A673 (cell line): ENCODE measurements around the gene PNRC1. TPM values are rescaled to one million over a fixed set of nuclear protein-coding genes. Genes with fewer than 3 reads are reported as not detected.

Experiments
- BruUV-seq: library from RNA; stranded (reverse); fragments of 400-500 nt; replicated peaks from 2 replicates; lab custom pipeline; 2021; lab: Mats Ljungman, UMichigan
- CTCF ChIA-PET: fragments of 300-600 bp; sonication (Branson Sonifier 250); formaldehyde crosslinking; loops from one replicate; lab custom pipeline; 2022; ENCODE audit warnings: antibody characterized with exemption; lab: Charles Lee
- POLR2A ChIA-PET: fragments of 300-600 bp; sonication (Branson Sonifier 250); formaldehyde crosslinking; loops from one replicate; lab custom pipeline; 2022; ENCODE audit warnings: antibody characterized with exemption; ENCODE audit not compliant: low non-redundant PET; lab: Charles Lee
- DNase-seq: peaks from one replicate; pipeline ENCODE4 v3.0.0-alpha.2; 2015; ENCODE audit warnings: low spot score
- H3K27ac ChIP-seq: fragments of 200-600 bp; sonication (generic); 2 replicates; pipeline ENCODE4 v1.5.1; 2016; ENCODE audit warnings: mixed run types, low read depth, mild to moderate bottlenecking, mixed read lengths, antibody characterized with exemption, low read length; ENCODE audit not compliant: poor library complexity, severe bottlenecking
- H3K27me3 ChIP-seq: fragments of 200-600 bp; sonication (generic); replicated peaks from 2 replicates; pipeline ENCODE4 v1.6.1; 2017; ENCODE audit warnings: mixed run types, low read depth, mild to moderate bottlenecking, mixed read lengths, antibody characterized with exemption, low read length; ENCODE audit not compliant: insufficient read depth, poor library complexity
- H3K36me3 ChIP-seq: fragments of 200-600 bp; sonication (generic); 2 replicates; pipeline ENCODE4 v1.6.1; 2016; ENCODE audit warnings: mixed run types, mild to moderate bottlenecking, mixed read lengths, antibody characterized with exemption, low read length; ENCODE audit not compliant: insufficient read depth, poor library complexity, severe bottlenecking
- H3K4me1 ChIP-seq: fragments of 200-600 bp; sonication (generic); 2 replicates; pipeline ENCODE4 v1.6.1; 2017; ENCODE audit warnings: mixed run types, mild to moderate bottlenecking, mixed read lengths, antibody characterized with exemption, low read length; ENCODE audit not compliant: insufficient read depth, poor library complexity, severe bottlenecking
- H3K4me3 ChIP-seq: fragments of 200-600 bp; sonication (generic); 2 replicates; pipeline ENCODE4 v1.5.1; 2016; ENCODE audit warnings: low read depth, mixed run types, mild to moderate bottlenecking, mixed read lengths, low read length; ENCODE audit not compliant: poor library complexity, severe bottlenecking
- H3K9me3 ChIP-seq: fragments of 200-600 bp; sonication (generic); 2 replicates; pipeline ENCODE4 v1.6.1; 2016; ENCODE audit warnings: mixed run types, low read depth, mild to moderate bottlenecking, mixed read lengths, antibody characterized with exemption, low read length; ENCODE audit not compliant: poor library complexity, severe bottlenecking
- EZH2 ChIP-seq: fragments of 200-600 bp; sonication (generic); IDR thresholded peaks from 2 replicates; pipeline ENCODE4 v1.6.1; 2017; ENCODE audit warnings: borderline replicate concordance, low read depth, mild to moderate bottlenecking, mixed read lengths, antibody characterized with exemption, low read length; ENCODE audit not compliant: poor library complexity, severe bottlenecking
- intact Hi-C: fragments of 100-400 bp; cut with micrococcal nuclease; formaldehyde crosslinking; loops from one replicate; pipeline ENCODE4 v1.10.0; 2022; ENCODE audit not compliant: unreplicated experiment
- total RNA-seq: library from RNA; stranded (reverse); gene quantifications from 2 replicates; pipeline ENCODE4 v1.2.3, GENCODE V29; 2021
- TF ChIP-seq, protein P1 (sequence below): fragments of 300-800, 200-600 bp; sonication (generic); conservative IDR thresholded peaks from 2 replicates; pipeline ENCODE4 v1.5.1; 2017; ENCODE audit warnings: low read depth, mild to moderate bottlenecking, antibody characterized with exemption, low read length, moderate library complexity, mixed read lengths

Gene PNRC1
- total RNA-seq, 1 experiment from 2014 or later, result 26.4 TPM

DNA sequence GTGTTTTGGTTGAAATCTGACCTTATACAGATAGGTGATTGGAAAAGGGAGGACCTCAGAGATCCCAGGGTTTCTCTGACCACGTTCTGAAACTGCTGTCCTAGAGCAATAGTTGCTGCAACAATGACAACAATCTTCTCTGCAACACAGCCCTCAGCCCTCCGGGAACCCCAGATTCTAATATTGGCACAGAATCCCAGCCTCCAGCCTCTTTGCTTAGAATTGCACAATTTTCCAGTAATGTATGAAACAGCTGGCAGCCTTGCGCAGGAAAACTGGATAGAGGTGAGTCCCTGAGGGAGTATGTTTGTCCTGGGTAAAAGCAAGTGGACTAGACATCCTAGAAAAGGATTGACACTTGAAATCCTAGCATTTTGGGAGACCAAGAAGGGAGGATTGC is 30.4 kb upstream of the PNRC1 start:
- CTCF ChIA-PET, result interaction anchor here (0.6 kb wide), 1 partner anchor 29 kb away, joined by 4 read pairs; no protein-coding TSS in a partner anchor
- DNase-seq, result no peak
- intact Hi-C loops, result no loop called here
- H3K27me3 ChIP-seq, result no peaks in the 10 kb centered on the region
- BruUV-seq, result no TSS peak
- no peaks in the 10 kb centered on the region for H3K4me1 ChIP-seq
- H3K36me3 ChIP-seq, result no peaks in the 10 kb centered on the region
- POLR2A ChIA-PET, result no interaction called here
- H3K27ac ChIP-seq, result no peak overlapping the region
- TF ChIP-seq EZH2, result no peak
- TF ChIP-seq, protein P1, sequence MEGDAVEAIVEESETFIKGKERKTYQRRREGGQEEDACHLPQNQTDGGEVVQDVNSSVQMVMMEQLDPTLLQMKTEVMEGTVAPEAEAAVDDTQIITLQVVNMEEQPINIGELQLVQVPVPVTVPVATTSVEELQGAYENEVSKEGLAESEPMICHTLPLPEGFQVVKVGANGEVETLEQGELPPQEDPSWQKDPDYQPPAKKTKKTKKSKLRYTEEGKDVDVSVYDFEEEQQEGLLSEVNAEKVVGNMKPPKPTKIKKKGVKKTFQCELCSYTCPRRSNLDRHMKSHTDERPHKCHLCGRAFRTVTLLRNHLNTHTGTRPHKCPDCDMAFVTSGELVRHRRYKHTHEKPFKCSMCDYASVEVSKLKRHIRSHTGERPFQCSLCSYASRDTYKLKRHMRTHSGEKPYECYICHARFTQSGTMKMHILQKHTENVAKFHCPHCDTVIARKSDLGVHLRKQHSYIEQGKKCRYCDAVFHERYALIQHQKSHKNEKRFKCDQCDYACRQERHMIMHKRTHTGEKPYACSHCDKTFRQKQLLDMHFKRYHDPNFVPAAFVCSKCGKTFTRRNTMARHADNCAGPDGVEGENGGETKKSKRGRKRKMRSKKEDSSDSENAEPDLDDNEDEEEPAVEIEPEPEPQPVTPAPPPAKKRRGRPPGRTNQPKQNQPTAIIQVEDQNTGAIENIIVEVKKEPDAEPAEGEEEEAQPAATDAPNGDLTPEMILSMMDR, result no peak
- no peaks in the 10 kb centered on the region for H3K9me3 ChIP-seq
- H3K4me3 ChIP-seq, result no peak overlapping the region

DNA sequence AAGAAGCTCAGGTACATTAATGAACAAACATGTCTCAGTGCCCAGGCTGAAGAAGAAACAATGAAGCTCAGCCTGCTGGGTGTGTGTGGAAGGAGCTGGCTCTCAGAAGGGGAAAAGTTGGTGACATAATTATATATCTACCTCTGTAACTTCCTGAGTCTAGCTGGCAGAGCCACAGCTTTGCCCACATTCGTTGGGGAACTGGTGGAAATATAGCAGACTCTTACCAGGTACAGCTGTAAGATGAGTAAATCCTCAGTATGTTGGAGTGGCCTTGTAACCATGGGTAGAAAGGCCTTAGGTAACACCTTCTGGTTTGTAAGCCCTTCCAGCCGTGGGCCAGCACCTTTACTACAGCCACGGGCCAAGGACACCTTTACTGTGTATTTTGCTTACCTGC is 29.9 kb upstream of the PNRC1 start:
- H3K9me3 ChIP-seq, result no peaks in the 10 kb centered on the region
- no peak overlapping the region for H3K27ac ChIP-seq
- no peaks in the 10 kb centered on the region for H3K27me3 ChIP-seq
- no TSS peak for BruUV-seq
- ChIA-PET POLR2A (no interaction called here), CTCF (interaction anchor here (0.6 kb wide), 1 partner anchor 29 kb away, joined by 4 read pairs; no protein-coding TSS in a partner anchor)
- TF ChIP-seq, protein P1, result no peak
- TF ChIP-seq EZH2, result no peak
- no peak overlapping the region for H3K4me3 ChIP-seq
- no peaks in the 10 kb centered on the region for H3K4me1 ChIP-seq
- intact Hi-C loops, result no loop called here
- no peak for DNase-seq
- H3K36me3 ChIP-seq, result no peaks in the 10 kb centered on the region

DNA sequence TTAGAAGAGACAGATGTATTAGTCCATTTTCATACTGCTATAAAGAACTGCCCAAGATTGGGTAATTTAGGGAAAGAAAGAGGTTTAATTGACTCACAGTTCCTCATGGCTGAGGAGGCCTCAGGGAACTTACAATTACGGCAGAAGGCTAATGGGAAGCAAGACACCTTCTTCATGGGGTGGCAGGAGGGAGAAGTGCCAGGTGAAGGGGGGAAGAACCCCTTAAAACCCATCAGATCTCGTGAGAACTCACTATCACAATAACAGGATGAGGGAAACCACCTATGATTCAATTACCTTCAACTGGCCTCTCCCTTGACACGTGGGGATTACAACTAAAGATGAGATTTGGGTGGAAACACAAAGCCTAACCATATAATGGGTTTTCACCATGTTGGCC is 28.9 kb upstream of the PNRC1 start:
- BruUV-seq, result no TSS peak
- H3K4me3 ChIP-seq, result no peak overlapping the region
- TF ChIP-seq, protein P1, result no peak
- no peak for TF ChIP-seq EZH2
- intact Hi-C loops, result no loop called here
- no peaks in the 10 kb centered on the region for H3K27me3 ChIP-seq
- CTCF ChIA-PET, result no interaction called here
- no peak overlapping the region for H3K27ac ChIP-seq
- H3K9me3 ChIP-seq, result no peaks in the 10 kb centered on the region
- H3K36me3 ChIP-seq, result no peaks in the 10 kb centered on the region
- no peaks in the 10 kb centered on the region for H3K4me1 ChIP-seq
- DNase-seq, result no peak
- POLR2A ChIA-PET, result no interaction called here
